Measurements from ENCODE around the gene CAPG. TPM values are rescaled to one million over a fixed set of nuclear protein-coding genes. Genes with fewer than 3 reads are reported as not detected.

The CAPG gene, protein sequence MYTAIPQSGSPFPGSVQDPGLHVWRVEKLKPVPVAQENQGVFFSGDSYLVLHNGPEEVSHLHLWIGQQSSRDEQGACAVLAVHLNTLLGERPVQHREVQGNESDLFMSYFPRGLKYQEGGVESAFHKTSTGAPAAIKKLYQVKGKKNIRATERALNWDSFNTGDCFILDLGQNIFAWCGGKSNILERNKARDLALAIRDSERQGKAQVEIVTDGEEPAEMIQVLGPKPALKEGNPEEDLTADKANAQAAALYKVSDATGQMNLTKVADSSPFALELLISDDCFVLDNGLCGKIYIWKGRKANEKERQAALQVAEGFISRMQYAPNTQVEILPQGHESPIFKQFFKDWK
- 10 to 100 TPM; 10.2 to 10.7 TPM for total RNA-seq

DNA sequence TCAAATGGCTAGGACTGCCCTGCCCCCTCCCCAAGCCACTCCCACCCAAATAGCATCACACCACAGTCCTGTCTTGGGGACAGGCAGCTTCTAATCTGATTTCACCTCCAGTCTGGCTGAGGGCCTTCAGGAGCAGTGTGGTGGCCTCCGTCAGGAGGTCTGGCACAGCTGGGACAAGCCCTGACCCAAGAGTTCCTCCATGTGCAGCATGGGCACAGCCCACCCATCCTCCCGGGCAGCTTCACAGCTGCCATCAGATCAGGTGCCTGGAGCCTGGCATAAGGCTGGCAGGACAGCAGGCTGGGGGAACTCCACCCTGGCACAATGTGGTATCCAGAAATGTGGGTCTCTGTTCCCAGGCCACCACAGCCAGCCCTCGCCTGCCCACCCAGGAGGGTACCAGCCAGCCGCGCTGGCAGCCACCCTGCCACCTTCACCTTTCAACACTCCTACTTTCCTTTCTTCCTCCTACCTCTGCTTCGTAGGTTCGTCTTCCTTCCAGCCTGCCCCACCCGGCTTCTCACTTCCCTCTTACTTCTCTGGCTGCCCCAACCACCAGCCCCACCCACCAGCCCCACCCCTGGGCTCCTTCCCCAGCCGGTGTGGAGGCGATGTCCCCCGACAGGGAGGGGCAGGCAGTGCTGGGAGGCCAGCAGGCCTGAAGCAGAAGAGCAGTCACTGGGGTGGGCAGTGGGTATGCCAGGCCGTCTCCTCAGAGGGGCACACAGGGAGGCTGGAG, at the start of gene CAPG:
TSS of gene CAPG (minus strand) at position 522 of the 739 bp plus-strand sequence. CDS start 8,221 bp downstream, outside the sequence.
- H3K9me3 Mint-ChIP-seq: no peaks in the 10 kb centered on the region
- intact Hi-C loops (cut with micrococcal nuclease): loop anchor here (5.0 to 10.0 kb wide), 3 partner anchors 83 to 695 kb away; partner anchors contain the start of genes POLR1A, PTCD3 and TGOLN2
- DNase-seq: peak; percentile 45
- H3K4me1 Mint-ChIP-seq (ENCODE audit: low read depth): peaks cover 46% of the 10 kb centered on the region
- no peak within 1 kb of the TSS for H3K27ac Mint-ChIP-seq
- H3K36me3 Mint-ChIP-seq (ENCODE audit: low read depth): no peaks in the 10 kb centered on the region
- peak within 1 kb of the TSS; percentile 39 for H3K4me3 Mint-ChIP-seq
- peaks cover 10% of the 10 kb centered on the region for H3K27me3 Mint-ChIP-seq (ENCODE audit: low read depth)
- CTCF ChIA-PET: interaction anchor here (0.9 kb wide), 1 partner anchor 141 kb away, joined by 3 read pairs; no protein-coding TSS in a partner anchor

DNA sequence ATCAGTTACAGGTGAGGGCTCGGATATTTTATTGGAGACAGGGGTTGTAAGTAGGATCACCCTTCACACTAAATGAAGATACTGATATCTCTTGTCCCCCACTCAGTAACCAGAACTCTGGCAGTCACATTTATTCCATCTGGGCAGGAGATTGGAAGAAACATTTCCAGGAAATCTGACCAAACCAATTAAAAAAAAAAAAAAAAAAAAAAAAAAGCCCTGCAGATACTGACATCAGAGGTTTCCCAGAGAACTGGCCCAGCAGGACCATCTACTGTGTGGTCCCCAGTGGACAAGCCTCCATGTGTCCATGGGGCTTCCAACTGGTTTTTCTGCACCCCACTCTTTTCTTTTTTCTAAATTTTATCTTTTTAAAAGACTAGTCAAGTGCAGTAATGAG, 49.6 kb upstream of the CAPG start:
- H3K4me3 Mint-ChIP-seq: no peak overlapping the region
- H3K36me3 Mint-ChIP-seq (ENCODE audit: low read depth): no peaks in the 10 kb centered on the region
- intact Hi-C loops (cut with micrococcal nuclease): no loop called here
- CTCF ChIA-PET: no interaction called here
- no peaks in the 10 kb centered on the region for H3K27me3 Mint-ChIP-seq (ENCODE audit: low read depth)
- H3K9me3 Mint-ChIP-seq: no peaks in the 10 kb centered on the region
- no peaks in the 10 kb centered on the region for H3K4me1 Mint-ChIP-seq (ENCODE audit: low read depth)
- no peak overlapping the region for H3K27ac Mint-ChIP-seq
- no peak for DNase-seq

DNA sequence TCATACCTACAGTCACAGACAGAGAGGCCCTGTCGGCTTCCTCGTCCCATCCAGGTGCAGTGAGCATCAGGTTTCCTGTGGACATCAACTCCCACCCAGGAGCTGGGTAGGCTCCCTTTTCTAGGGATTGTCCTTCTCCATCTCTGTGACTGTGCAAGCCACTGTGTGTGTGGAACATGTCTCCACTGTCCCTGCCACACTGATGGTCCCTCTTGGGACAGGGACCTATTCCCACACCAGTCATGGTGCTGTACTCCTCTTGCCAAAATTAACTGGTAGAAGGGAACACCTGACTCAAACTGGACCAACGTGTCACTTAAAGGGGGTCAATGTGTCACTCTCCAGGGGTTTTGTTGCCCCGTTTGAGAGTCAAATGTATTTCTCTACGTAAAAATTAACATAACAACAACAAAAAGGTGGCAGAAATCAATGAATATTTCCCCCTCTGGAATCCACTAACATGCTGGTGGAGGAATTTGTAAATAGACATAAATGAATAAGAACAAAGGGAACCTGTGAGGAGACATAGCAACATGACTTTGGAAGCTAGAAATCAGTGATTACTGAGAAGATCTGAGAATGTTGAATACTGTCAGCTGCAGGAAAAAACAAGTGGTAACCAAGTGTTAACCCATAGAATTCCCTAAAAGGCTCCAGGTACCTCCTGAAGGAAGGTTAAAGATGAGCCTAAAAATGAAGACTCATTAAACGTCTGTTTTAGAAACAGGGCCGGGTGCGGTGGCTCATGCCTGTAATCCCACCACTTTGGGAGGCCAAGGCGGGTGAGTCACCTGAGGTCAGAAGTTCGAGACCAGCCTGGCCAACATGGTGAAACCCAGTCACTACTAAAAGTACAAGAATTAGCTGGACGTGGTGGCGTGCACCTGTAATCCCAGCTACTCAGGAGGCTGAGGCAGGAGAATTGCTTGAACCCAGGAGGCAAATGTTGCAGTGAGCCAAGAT, 48.7 kb upstream of the CAPG start:
- no peak for DNase-seq
- intact Hi-C loops (cut with micrococcal nuclease): no loop called here
- Mint-ChIP-seq H3K27ac (no peak overlapping the region), H3K27me3 (ENCODE audit: low read depth) (no peaks in the 10 kb centered on the region), H3K4me1 (ENCODE audit: low read depth) (no peaks in the 10 kb centered on the region), H3K4me3 (no peak overlapping the region), H3K9me3 (no peaks in the 10 kb centered on the region), H3K36me3 (ENCODE audit: low read depth) (no peaks in the 10 kb centered on the region)
- CTCF ChIA-PET: interaction anchor here (0.8 kb wide), 1 partner anchor 39 kb away, joined by 3 read pairs; no protein-coding TSS in a partner anchor

DNA sequence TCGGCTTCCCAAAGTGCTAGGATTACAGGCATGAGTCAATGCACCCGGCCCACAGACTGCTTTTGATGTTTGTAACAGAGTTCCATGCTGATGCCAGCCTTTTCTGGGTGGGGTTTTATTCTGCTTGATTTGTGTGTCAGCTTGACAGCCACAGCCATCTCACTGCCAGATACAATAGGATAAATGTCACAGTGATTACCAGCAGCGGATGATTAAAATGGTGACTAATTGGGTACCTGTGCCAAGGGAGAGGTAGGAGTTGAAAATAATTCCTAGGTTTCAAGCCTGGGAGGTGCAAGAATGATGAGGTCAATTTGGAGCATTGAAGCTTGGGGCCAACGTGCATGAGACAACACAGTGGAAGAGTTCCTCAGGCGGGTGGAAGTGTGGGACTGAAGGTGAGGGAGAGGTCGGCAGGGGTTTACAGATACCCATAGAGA, 47.7 kb upstream of the CAPG start:
- no peaks in the 10 kb centered on the region for H3K36me3 Mint-ChIP-seq (ENCODE audit: low read depth)
- H3K4me3 Mint-ChIP-seq: no peak overlapping the region
- H3K9me3 Mint-ChIP-seq: no peaks in the 10 kb centered on the region
- intact Hi-C loops (cut with micrococcal nuclease): no loop called here
- no peaks in the 10 kb centered on the region for H3K27me3 Mint-ChIP-seq (ENCODE audit: low read depth)
- no peaks in the 10 kb centered on the region for H3K4me1 Mint-ChIP-seq (ENCODE audit: low read depth)
- no peak overlapping the region for H3K27ac Mint-ChIP-seq
- no peak for DNase-seq
- CTCF ChIA-PET: no interaction called here

DNA sequence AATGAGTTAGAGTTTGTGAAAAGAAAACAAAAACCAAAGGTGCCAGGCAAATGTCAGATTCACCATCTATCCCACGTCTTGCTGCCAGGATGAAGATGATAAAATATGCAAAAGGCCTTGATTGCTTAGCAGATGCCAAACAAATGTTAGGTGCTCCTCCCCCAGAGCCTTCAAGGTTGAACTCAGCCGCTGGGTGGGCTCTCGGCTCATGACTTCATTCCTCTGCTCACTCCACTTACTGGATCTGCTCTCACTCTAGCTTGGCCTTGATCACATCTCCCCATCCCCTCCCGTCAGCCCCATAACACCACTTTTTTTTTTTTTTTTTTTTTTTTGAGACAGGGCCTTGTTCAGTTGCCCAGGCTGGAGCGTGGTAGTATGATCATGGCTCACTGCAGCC, 46.9 kb upstream of the CAPG start:
- no peaks in the 10 kb centered on the region for H3K27me3 Mint-ChIP-seq (ENCODE audit: low read depth)
- no peak for DNase-seq
- CTCF ChIA-PET: no interaction called here
- H3K4me3 Mint-ChIP-seq: no peak overlapping the region
- no peaks in the 10 kb centered on the region for H3K9me3 Mint-ChIP-seq
- no peaks in the 10 kb centered on the region for H3K36me3 Mint-ChIP-seq (ENCODE audit: low read depth)
- intact Hi-C loops (cut with micrococcal nuclease): no loop called here
- H3K27ac Mint-ChIP-seq: no peak overlapping the region
- H3K4me1 Mint-ChIP-seq (ENCODE audit: low read depth): no peaks in the 10 kb centered on the region

DNA sequence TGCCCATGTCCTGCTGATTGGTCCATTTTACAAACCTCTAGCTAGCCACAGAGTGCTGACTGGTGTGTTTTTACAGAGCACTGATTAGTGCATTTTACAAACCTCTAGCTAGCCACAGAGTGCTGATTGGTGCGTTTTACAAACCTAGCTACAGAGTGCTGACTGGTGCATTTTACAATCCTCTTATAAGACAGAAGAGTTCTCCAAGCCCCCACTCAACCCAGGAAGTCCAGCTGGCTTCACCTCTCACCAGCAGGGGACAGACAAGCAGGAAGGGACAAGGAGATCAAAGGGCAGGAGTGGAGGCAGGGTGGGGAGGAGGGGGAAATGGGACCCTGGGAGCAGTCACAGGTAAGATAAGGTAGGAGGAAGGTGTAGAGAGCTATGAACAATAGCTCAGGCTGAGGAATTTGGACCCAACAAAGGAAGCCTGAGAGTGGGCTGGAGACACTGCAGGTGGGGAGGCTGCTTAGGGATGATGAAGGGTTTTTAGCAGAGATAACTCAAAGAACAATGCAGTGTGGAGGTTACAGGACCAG, 45.5 kb upstream of the CAPG start:
- no peak for DNase-seq
- CTCF ChIA-PET: interaction anchor here (0.6 to 0.8 kb wide), 2 partner anchors 36 to 309 kb away, joined by 3 read pairs; no protein-coding TSS in a partner anchor
- Mint-ChIP-seq H3K36me3 (ENCODE audit: low read depth) (no peaks in the 10 kb centered on the region), H3K27ac (no peak overlapping the region), H3K4me3 (no peak overlapping the region), H3K4me1 (ENCODE audit: low read depth) (no peaks in the 10 kb centered on the region), H3K27me3 (ENCODE audit: low read depth) (no peaks in the 10 kb centered on the region), H3K9me3 (no peaks in the 10 kb centered on the region)
- intact Hi-C loops (cut with micrococcal nuclease): no loop called here

DNA sequence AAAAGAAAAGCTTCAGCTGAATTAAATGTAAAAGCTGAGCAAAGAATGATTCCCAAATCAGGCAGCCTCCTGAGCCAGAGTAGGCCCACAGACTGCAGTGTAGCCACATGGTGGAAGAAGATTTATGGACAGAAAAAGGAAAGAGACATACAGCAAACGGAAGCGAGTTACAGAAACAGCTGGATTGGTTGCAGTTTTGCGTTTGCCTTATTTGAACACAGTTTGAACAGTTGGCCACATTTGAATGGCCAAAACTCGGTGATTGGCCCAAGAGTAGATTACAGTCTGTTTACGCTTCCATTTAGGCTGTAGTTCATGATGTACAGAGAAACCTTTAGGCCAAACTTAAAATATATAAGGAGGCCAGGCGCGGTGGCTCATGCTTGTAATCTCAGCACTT, 43.4 kb upstream of the CAPG start:
- CTCF ChIA-PET: no interaction called here

DNA sequence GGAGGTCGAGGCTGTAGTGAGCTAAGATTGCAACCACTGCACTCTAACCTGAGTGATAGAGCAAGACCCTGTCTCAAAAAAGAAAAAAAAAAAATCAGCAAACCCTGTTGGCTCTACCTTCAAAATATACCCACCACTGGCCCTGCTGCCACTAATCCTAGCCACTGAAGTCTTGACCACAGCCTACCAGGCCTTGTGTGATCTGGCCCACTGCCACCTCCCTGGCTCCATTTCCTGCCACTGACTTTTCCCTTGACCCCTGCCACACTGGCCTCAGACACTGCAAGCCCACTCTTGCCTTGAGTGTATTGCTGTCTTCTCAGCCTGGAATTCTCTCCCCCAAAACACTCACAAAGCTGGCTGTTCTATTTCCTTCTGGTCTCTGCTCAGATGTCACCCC, 42.1 kb upstream of the CAPG start:
- no peak overlapping the region for H3K4me3 Mint-ChIP-seq
- H3K36me3 Mint-ChIP-seq (ENCODE audit: low read depth): no peaks in the 10 kb centered on the region
- no peak overlapping the region for H3K27ac Mint-ChIP-seq
- no peaks in the 10 kb centered on the region for H3K4me1 Mint-ChIP-seq (ENCODE audit: low read depth)
- H3K27me3 Mint-ChIP-seq (ENCODE audit: low read depth): no peaks in the 10 kb centered on the region
- DNase-seq: no peak
- intact Hi-C loops (cut with micrococcal nuclease): no loop called here
- CTCF ChIA-PET: no interaction called here
- H3K9me3 Mint-ChIP-seq: no peaks in the 10 kb centered on the region

More for the DNA sequence above, 43.4 kb upstream of the CAPG start:
- Mint-ChIP-seq H3K4me1 (ENCODE audit: low read depth) (no peaks in the 10 kb centered on the region), H3K36me3 (ENCODE audit: low read depth) (no peaks in the 10 kb centered on the region), H3K27ac (no peak overlapping the region), H3K9me3 (no peaks in the 10 kb centered on the region), H3K4me3 (no peak overlapping the region), H3K27me3 (ENCODE audit: low read depth) (no peaks in the 10 kb centered on the region)
- DNase-seq: no peak
- intact Hi-C loops (cut with micrococcal nuclease): no loop called here

DNA sequence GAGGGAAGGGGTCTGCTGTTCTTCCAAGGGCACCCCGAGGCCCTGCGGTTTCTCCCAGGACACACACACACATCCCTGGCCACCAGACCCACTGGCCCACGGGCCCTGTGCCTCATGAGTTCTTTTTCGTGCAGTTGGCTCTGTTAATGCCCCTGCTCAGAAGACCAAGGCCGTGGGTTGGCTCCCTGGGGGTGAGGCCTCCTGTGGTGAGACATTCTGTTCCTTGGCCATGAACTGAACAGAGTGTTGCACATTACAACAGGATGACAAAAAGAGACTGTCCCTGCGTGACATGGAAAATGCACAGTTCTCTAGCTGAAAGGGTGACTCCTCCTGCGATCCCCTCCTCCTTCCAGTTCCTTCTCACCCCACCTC, 39.0 kb upstream of the CAPG start:
- no peaks in the 10 kb centered on the region for H3K36me3 Mint-ChIP-seq (ENCODE audit: low read depth)
- intact Hi-C loops (cut with micrococcal nuclease): no loop called here
- no peak overlapping the region for H3K27ac Mint-ChIP-seq
- H3K9me3 Mint-ChIP-seq: no peaks in the 10 kb centered on the region
- no peak overlapping the region for H3K4me3 Mint-ChIP-seq
- no peak for DNase-seq
- CTCF ChIA-PET: no interaction called here
- H3K4me1 Mint-ChIP-seq (ENCODE audit: low read depth): no peaks in the 10 kb centered on the region
- no peaks in the 10 kb centered on the region for H3K27me3 Mint-ChIP-seq (ENCODE audit: low read depth)

DNA sequence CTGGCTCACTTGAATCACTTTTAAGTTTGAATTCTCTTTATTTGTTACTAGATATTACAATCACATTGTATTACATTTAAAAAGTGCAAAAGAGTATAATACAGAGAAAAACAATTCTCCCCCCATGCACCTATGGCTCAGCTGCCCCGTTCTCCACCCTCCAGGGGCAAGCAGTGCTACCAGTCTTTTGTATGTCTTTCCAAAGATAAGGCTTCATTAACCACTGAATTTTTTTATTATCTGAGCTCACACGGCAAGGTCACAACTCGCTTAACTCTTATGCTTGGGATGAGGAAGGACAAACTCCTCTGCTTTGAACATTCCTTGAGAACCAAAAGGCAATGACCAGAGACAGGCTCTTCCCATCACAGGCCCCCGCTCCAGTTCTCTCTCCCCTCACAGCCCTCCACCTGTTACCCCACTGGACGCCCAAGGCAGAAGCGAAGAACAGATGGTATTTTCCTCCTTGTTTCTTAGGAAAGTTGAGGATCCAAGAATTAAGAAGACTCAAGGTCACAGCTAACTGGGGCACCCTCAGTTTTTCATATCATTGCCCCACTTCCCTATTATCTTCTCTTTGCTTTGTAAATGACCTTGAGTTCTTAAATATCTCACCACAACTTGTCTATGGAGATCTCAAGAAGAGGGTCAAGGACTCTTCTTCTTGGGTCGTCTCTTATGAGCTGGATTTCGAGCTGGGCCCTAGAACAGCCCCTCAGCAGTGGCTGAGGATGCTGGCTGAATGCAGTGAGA, 38.5 kb upstream of the CAPG start:
- CTCF ChIA-PET: no interaction called here
- Mint-ChIP-seq H3K27ac (no peak overlapping the region), H3K4me3 (no peak overlapping the region), H3K36me3 (ENCODE audit: low read depth) (no peaks in the 10 kb centered on the region), H3K9me3 (no peaks in the 10 kb centered on the region), H3K27me3 (ENCODE audit: low read depth) (no peaks in the 10 kb centered on the region), H3K4me1 (ENCODE audit: low read depth) (no peaks in the 10 kb centered on the region)
- no peak for DNase-seq
- intact Hi-C loops (cut with micrococcal nuclease): no loop called here

DNA sequence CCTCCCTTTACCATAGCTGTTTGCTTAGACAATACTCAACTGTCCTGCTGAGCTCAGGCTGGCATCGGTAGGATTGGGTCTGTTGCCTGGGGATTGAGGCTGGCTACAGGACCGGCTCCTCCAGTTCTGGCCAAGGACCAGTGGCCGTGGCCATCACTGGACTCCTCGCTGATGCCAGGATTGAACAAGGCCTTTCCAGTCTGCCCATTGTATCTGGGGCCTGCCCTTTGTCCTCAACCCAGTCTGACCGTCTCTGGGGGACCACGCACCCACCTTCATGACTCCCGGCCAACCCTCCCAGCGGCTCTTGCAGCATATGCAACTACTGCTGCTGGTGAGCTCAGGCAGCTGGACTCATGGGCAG, 37.0 kb upstream of the CAPG start:
- Mint-ChIP-seq H3K4me3 (no peak overlapping the region), H3K9me3 (no peaks in the 10 kb centered on the region), H3K27ac (no peak overlapping the region), H3K36me3 (ENCODE audit: low read depth) (no peaks in the 10 kb centered on the region), H3K27me3 (ENCODE audit: low read depth) (no peaks in the 10 kb centered on the region), H3K4me1 (ENCODE audit: low read depth) (no peaks in the 10 kb centered on the region)
- DNase-seq: no peak
- CTCF ChIA-PET: no interaction called here
- intact Hi-C loops (cut with micrococcal nuclease): no loop called here
